Activated naive CD4-positive, alpha-beta T cell treated with anti-CD3 and anti-CD28 coated beads, Interleukin-2, amount 50 U/mL, for 16 hours (primary cell): ENCODE data around the gene NUBPL.
"Not testable (repeated sequence)": the region's sequence is repeated elsewhere in the genome, so short reads cannot be mapped to it uniquely, and the experiment has no call there.

ENCODE experiments used
- DNase-seq: peaks from one replicate; pipeline ENCODE4 v3.0.0-alpha.2; 2020

Gene NUBPL

GRCh38 chr14:31825459-31825858 lies 264.3 kb downstream of the NUBPL start:
- no peak for DNase-seq

GRCh38 chr14:31827325-31827724 lies 266.1 kb downstream of the NUBPL start:
- DNase-seq, result no peak

- DNase-seq, result no peak
These were observed 268.0 kb downstream of the NUBPL start for GRCh38 chr14:31828946-31829868.

- DNase-seq, result no peak
These were observed 273.4 kb downstream of the NUBPL start for GRCh38 chr14:31834616-31835015.

GRCh38 chr14:31835049-31835448 lies 273.8 kb downstream of the NUBPL start:
- DNase-seq, result no peak

GRCh38 chr14:31837031-31837430 lies 275.8 kb downstream of the NUBPL start:
- no peak for DNase-seq

- no peak for DNase-seq
These were observed 281.7 kb downstream of the NUBPL start for GRCh38 chr14:31842899-31843298.

GRCh38 chr14:31843361-31844091 lies 282.3 kb downstream of the NUBPL start:
- DNase-seq, result no peak

GRCh38 chr14:31854508-31855075 lies 293.4 kb downstream of the NUBPL start:
- DNase-seq, result no peak

GRCh38 chr14:31855262-31855661 lies 294.1 kb downstream of the NUBPL start:
- no peak for DNase-seq

GRCh38 chr14:31856003-31856402 lies 294.8 kb downstream of the NUBPL start:
- not testable (repeated sequence) for DNase-seq

- DNase-seq, result no peak
These were observed 297.7 kb downstream of the NUBPL start for GRCh38 chr14:31858868-31859267.

- no peak for DNase-seq
These were observed 304.0 kb downstream of the NUBPL start for GRCh38 chr14:31864937-31865855.

- no peak for DNase-seq
These were observed 306.4 kb downstream of the NUBPL start for GRCh38 chr14:31867570-31867969.

- DNase-seq, result not testable (repeated sequence)
These were observed 306.9 kb downstream of the NUBPL start for GRCh38 chr14:31868096-31868495.

GRCh38 chr14:31876741-31877140 lies 315.5 kb downstream of the NUBPL start:
- no peak for DNase-seq

GRCh38 chr14:31877255-31877798 lies 316.1 kb downstream of the NUBPL start:
- no peak for DNase-seq

GRCh38 chr14:31879661-31880348 lies 318.6 kb downstream of the NUBPL start:
- no peak for DNase-seq

GRCh38 chr14:31880935-31881334 lies 319.7 kb downstream of the NUBPL start:
- DNase-seq, result no peak

- DNase-seq, result no peak
These were observed 320.5 kb downstream of the NUBPL start for GRCh38 chr14:31881531-31882310.

GRCh38 chr14:31884238-31884637 lies 323.0 kb downstream of the NUBPL start:
- DNase-seq, result no peak
